GM12878 (cell line): Measurements from ENCODE around the gene LARP4.

ENCODE experiments used
- ATF3 ChIP-seq: IDR thresholded peaks from 2 replicates; pipeline ENCODE4 v1.6.1; 2011; ENCODE audit warnings: low read depth, mild to moderate bottlenecking, low read length, moderate library complexity, borderline replicate concordance; ENCODE audit errors: extremely low read depth
- BCLAF1 ChIP-seq: fragments of 450-650 bp; IDR thresholded peaks from 2 replicates; pipeline ENCODE4 v1.6.1; 2017; ENCODE audit warnings: antibody characterized with exemption, mild to moderate bottlenecking, moderate library complexity
- BRCA1 ChIP-seq: IDR thresholded peaks from 2 replicates; pipeline ENCODE4 v1.6.1; 2011; ENCODE audit warnings: low read depth, low read length, improper control_type of control experiment
- CTCF ChIP-seq, 3 experiments: IDR thresholded peaks in 2 of 3; conservative IDR thresholded peaks in 1 of 3; 2 replicates each; pipeline ENCODE4 v1.5.1; 2011; ENCODE audit warnings: low read depth in 3 of 3, low read length in 3 of 3, mild to moderate bottlenecking in 3 of 3, control low read depth in 2 of 3, moderate library complexity in 2 of 3, inconsistent platforms in 1 of 3, mixed read lengths in 1 of 3; ENCODE audit not compliant: control insufficient read depth in 2 of 3, insufficient read depth in 1 of 3; ENCODE audit errors: extremely low read depth in 1 of 3
- GATAD2B ChIP-seq: fragments of 450-650 bp; conservative IDR thresholded peaks from 2 replicates; pipeline ENCODE4 v1.6.1; 2017; ENCODE audit warnings: low read depth, mild to moderate bottlenecking, moderate library complexity
- POLR2AphosphoS5 ChIP-seq: IDR thresholded peaks from 2 replicates; pipeline ENCODE4 v1.6.1; 2011; ENCODE audit warnings: mild to moderate bottlenecking, low read length, inconsistent platforms
- ZNF384 ChIP-seq: IDR thresholded peaks from 2 replicates; pipeline ENCODE4 v1.6.1; 2012; ENCODE audit warnings: low read depth, mild to moderate bottlenecking, low read length, improper control_type of control experiment, borderline replicate concordance

- no peak for TF ChIP-seq CTCF (IDR thresholded peaks at IDR 0.05 in 2 of 3, conservative IDR thresholded peaks at IDR 0.05 in 1 of 3; ENCODE audit: control insufficient read depth in 2 of 3, extremely low read depth in 1 of 3, insufficient read depth in 1 of 3, low read depth in 3 of 3, low read length in 3 of 3)
- no peak for TF ChIP-seq ATF3
- TF ChIP-seq BCLAF1 = no peak
- no peak for TF ChIP-seq GATAD2B
- no peak for TF ChIP-seq BRCA1
- no peak for TF ChIP-seq POLR2AphosphoS5
- TF ChIP-seq ZNF384 = no peak
Measured at GRCh38 chr12:50425589-50426258, 25.0 kb downstream of the LARP4 start.
